PFSK-1 (cell line): ENCODE measurements around the gene TXLNG.

Experiments used
- FOXP2 ChIP-seq: optimal IDR thresholded peaks from 2 replicates; pipeline ENCODE3; 2011; ENCODE audit warnings: borderline replicate concordance, control low read depth, inconsistent platforms; ENCODE audit not compliant: insufficient read depth; ENCODE audit errors: extremely low read length, extremely low read depth
- POLR2AphosphoS5 ChIP-seq: IDR thresholded peaks from 2 replicates; pipeline ENCODE4 v1.6.1; 2012; ENCODE audit warnings: low read depth, mild to moderate bottlenecking, control low read depth, low read length, moderate library complexity
- REST ChIP-seq, 2 experiments: IDR thresholded peaks; 2 replicates each; pipeline versions ENCODE4 v1.6.1 to v1.8.0; 2011 to 2012; ENCODE audit warnings: low read depth in 2 of 2, low read length in 2 of 2, control low read depth in 1 of 2, inconsistent platforms in 1 of 2, mild to moderate bottlenecking in 1 of 2, moderate library complexity in 1 of 2; ENCODE audit not compliant: insufficient read depth in 1 of 2
- SIN3A ChIP-seq: IDR thresholded peaks from 2 replicates; pipeline ENCODE4 v1.6.1; 2012; ENCODE audit warnings: mild to moderate bottlenecking, low read length, moderate library complexity, borderline replicate concordance; ENCODE audit not compliant: insufficient read depth
- TAF1 ChIP-seq: IDR thresholded peaks from 2 replicates; pipeline ENCODE4 v1.6.1; 2012; ENCODE audit warnings: low read length, control low read depth, borderline replicate concordance; ENCODE audit not compliant: insufficient read depth

Gene TXLNG

GRCh38 chrX:16797358-16797757 lies 11.1 kb downstream of the TXLNG start:
- no peak for TF ChIP-seq REST (IDR thresholded peaks at IDR 0.05; ENCODE audit: insufficient read depth in 1 of 2, low read depth in 2 of 2, low read length in 2 of 2)
- no peak for TF ChIP-seq POLR2AphosphoS5
- TF ChIP-seq TAF1: no peak
- TF ChIP-seq SIN3A: no peak
- TF ChIP-seq FOXP2: no peak

GRCh38 chrX:16797841-16798240 lies 11.6 kb downstream of the TXLNG start:
- TF ChIP-seq POLR2AphosphoS5: no peak
- TF ChIP-seq TAF1: no peak
- TF ChIP-seq SIN3A: no peak
- TF ChIP-seq REST (IDR thresholded peaks at IDR 0.05; ENCODE audit: insufficient read depth in 1 of 2, low read depth in 2 of 2, low read length in 2 of 2): no peak
- no peak for TF ChIP-seq FOXP2

GRCh38 chrX:16804923-16805464 lies 18.7 kb downstream of the TXLNG start:
- TF ChIP-seq REST (IDR thresholded peaks at IDR 0.05; ENCODE audit: insufficient read depth in 1 of 2, low read depth in 2 of 2, low read length in 2 of 2) (no peak), TAF1 (no peak), SIN3A (no peak), POLR2AphosphoS5 (no peak), FOXP2 (no peak)

GRCh38 chrX:16807548-16807947 lies 21.3 kb downstream of the TXLNG start:
- TF ChIP-seq POLR2AphosphoS5 (no peak), FOXP2 (no peak), REST (IDR thresholded peaks at IDR 0.05; ENCODE audit: insufficient read depth in 1 of 2, low read depth in 2 of 2, low read length in 2 of 2) (no peak), SIN3A (no peak), TAF1 (no peak)

- no peak for TF ChIP-seq TAF1
- no peak for TF ChIP-seq REST (IDR thresholded peaks at IDR 0.05; ENCODE audit: insufficient read depth in 1 of 2, low read depth in 2 of 2, low read length in 2 of 2)
- no peak for TF ChIP-seq FOXP2
- TF ChIP-seq SIN3A: no peak
- TF ChIP-seq POLR2AphosphoS5: no peak
Observed at GRCh38 chrX:16807976-16808542, 21.8 kb downstream of the TXLNG start.
